NOMO-1 treated with DMSO at 0.1 percent for 48 hours (cell line): ENCODE measurements around the gene PRKCA.
"Not testable (repeated sequence)": the region's sequence is repeated elsewhere in the genome, so short reads cannot be mapped to it uniquely, and the experiment has no call there.

Source experiments
- DNase-seq: peaks from one replicate; lab custom pipeline; 2025; ENCODE audit not compliant: unreplicated experiment; lab: John Stamatoyannopoulos, UW

The PRKCA gene

GRCh38 chr17:66725438-66725837 is 423.0 kb downstream of the PRKCA start:
- not testable (repeated sequence) for DNase-seq

- no peak for DNase-seq
Observed at GRCh38 chr17:66725956-66726355, 423.5 kb downstream of the PRKCA start.

GRCh38 chr17:66726371-66726770 is 424.0 kb downstream of the PRKCA start:
- no peak for DNase-seq

- DNase-seq: no peak
Observed at GRCh38 chr17:66726846-66727245, 424.4 kb downstream of the PRKCA start.

GRCh38 chr17:66727634-66728570 is 425.5 kb downstream of the PRKCA start:
- DNase-seq: peak; percentile 28

- DNase-seq: no peak
Observed at GRCh38 chr17:66730461-66730923, 428.1 kb downstream of the PRKCA start.

- DNase-seq: no peak
Observed at GRCh38 chr17:66733759-66734158, 431.3 kb downstream of the PRKCA start.

GRCh38 chr17:66734186-66734943 is 432.0 kb downstream of the PRKCA start:
- DNase-seq: no peak

- no peak for DNase-seq
Observed at GRCh38 chr17:66737524-66737923, 435.1 kb downstream of the PRKCA start.

GRCh38 chr17:66738301-66738700 is 435.9 kb downstream of the PRKCA start:
- no peak for DNase-seq

GRCh38 chr17:66739553-66739952 is 437.1 kb downstream of the PRKCA start:
- DNase-seq: no peak

- DNase-seq: no peak
Observed at GRCh38 chr17:66740226-66740625, 437.8 kb downstream of the PRKCA start.

- no peak for DNase-seq
Observed at GRCh38 chr17:66743511-66743910, 441.1 kb downstream of the PRKCA start.

- no peak for DNase-seq
Observed at GRCh38 chr17:66746736-66747135, 444.3 kb downstream of the PRKCA start.

- DNase-seq: no peak
Observed at GRCh38 chr17:66747578-66748275, 445.3 kb downstream of the PRKCA start.

- no peak for DNase-seq
Observed at GRCh38 chr17:66748578-66748977, 446.2 kb downstream of the PRKCA start.

GRCh38 chr17:66749217-66749832 is 446.9 kb downstream of the PRKCA start:
- no peak for DNase-seq

GRCh38 chr17:66750116-66750515 is 447.7 kb downstream of the PRKCA start:
- no peak for DNase-seq

GRCh38 chr17:66750781-66751543 is 448.5 kb downstream of the PRKCA start:
- no peak for DNase-seq

- no peak for DNase-seq
Observed at GRCh38 chr17:66751771-66752170, 449.4 kb downstream of the PRKCA start.
